GM12864 (cell line): ENCODE results near the gene TBL3.
"Not testable (repeated sequence)": the region's sequence is repeated elsewhere in the genome, so short reads cannot be mapped to it uniquely, and the experiment has no call there.

Experiments
- DNase-seq: peaks from one replicate; pipeline ENCODE4 v3.0.0-alpha.2; 2011; ENCODE audit warnings: low read depth
- H3K4me3 ChIP-seq: 2 replicates; pipeline ENCODE4 v1.5.1; 2011; ENCODE audit warnings: mild to moderate bottlenecking, low read depth, low read length, control low read depth
- TF ChIP-seq, protein P1 (sequence below): IDR thresholded peaks from 2 replicates; pipeline ENCODE4 v1.5.1; 2011; ENCODE audit warnings: low read depth, mild to moderate bottlenecking, moderate library complexity, low read length, control low read depth, inconsistent platforms; ENCODE audit errors: missing control alignments

The TBL3 gene

DNA sequence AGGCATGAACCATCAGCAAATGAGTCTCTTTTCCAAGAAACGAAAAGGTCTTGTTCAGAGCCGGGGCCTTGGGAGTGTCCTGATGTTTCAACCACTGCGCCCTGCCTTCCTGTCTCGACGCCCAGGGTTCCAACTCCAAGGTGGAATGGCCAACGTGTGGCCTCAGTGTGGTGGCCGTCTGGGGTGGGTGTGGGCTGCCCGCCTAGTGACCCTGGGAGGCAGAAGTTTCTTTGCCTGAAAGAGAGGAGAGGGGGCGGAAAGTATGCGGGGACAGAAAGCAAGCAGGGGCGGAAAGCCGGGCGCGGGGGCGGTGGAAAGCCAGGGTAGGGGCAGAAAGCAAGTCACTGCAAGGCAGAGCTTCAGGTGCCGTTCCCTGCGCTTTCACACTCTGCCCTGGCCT lies 32.9 kb upstream of the TBL3 start:
- no peak overlapping the region for H3K4me3 ChIP-seq
- DNase-seq = no peak
- TF ChIP-seq, protein P1, sequence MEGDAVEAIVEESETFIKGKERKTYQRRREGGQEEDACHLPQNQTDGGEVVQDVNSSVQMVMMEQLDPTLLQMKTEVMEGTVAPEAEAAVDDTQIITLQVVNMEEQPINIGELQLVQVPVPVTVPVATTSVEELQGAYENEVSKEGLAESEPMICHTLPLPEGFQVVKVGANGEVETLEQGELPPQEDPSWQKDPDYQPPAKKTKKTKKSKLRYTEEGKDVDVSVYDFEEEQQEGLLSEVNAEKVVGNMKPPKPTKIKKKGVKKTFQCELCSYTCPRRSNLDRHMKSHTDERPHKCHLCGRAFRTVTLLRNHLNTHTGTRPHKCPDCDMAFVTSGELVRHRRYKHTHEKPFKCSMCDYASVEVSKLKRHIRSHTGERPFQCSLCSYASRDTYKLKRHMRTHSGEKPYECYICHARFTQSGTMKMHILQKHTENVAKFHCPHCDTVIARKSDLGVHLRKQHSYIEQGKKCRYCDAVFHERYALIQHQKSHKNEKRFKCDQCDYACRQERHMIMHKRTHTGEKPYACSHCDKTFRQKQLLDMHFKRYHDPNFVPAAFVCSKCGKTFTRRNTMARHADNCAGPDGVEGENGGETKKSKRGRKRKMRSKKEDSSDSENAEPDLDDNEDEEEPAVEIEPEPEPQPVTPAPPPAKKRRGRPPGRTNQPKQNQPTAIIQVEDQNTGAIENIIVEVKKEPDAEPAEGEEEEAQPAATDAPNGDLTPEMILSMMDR = no peak

DNA sequence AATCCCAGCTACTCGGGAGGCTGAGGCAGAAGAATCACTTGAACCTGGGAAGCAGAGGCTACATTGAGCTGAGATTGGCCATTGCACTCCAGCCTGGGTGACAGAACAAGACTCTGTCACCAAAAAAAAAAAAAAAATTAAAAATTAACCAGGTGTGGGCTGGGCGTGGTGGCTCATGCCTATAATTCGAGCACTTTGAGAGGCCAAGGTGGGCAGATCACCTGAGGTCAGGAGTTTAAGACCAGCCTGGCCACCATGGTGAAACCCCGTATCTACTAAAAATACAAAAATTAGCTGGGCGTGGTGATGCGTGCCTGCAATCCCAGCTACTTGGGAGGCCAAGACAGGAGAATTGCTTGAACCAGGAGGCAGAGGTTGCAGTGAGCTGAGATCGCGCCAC lies 32.0 kb upstream of the TBL3 start:
- not testable (repeated sequence) for DNase-seq, H3K4me3 ChIP-seq

DNA sequence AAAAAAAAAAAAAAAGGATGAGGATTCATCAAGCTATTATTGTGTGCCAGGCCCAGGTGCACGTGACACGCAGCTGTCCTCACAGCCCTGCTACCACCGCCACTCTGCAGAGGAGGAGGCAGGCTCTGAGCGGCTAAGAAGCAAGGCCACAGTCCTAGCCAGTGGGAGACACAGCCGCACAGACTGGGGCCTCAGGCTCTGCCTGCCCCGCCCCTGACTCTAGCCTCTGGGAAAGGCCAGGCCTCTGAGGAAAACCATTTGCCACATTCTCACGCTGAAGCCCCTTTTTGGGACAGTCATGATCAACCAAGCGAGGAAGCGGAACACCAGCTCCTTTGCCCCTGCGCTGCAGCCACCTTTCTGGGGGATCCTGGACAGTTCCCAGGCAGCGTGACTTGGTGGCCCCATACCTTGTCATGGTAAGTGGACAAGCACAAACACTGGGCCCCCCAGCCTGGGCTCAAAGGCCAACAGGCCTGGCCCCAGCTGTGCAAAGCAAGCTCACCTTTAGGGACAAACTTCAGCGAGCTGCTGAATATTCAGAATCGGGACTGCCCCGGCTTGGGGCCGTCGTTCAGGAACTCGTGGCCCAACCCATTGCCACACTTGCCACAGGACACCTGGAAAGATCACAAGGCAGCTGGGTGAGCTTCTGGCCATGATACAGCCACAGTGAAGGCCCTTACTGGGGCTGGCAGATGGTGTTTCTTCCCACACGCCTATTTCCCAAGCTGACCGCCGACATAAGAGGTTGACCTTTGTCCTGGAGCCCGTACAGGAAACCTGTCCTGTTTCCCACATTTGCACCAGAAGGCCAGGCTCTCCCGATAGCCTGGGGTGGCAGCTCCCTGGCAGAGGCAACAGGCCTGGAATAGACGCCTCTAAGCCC lies 31.3 kb upstream of the TBL3 start:
- no peak for DNase-seq
- TF ChIP-seq, protein P1 = no peak
- no peak overlapping the region for H3K4me3 ChIP-seq

DNA sequence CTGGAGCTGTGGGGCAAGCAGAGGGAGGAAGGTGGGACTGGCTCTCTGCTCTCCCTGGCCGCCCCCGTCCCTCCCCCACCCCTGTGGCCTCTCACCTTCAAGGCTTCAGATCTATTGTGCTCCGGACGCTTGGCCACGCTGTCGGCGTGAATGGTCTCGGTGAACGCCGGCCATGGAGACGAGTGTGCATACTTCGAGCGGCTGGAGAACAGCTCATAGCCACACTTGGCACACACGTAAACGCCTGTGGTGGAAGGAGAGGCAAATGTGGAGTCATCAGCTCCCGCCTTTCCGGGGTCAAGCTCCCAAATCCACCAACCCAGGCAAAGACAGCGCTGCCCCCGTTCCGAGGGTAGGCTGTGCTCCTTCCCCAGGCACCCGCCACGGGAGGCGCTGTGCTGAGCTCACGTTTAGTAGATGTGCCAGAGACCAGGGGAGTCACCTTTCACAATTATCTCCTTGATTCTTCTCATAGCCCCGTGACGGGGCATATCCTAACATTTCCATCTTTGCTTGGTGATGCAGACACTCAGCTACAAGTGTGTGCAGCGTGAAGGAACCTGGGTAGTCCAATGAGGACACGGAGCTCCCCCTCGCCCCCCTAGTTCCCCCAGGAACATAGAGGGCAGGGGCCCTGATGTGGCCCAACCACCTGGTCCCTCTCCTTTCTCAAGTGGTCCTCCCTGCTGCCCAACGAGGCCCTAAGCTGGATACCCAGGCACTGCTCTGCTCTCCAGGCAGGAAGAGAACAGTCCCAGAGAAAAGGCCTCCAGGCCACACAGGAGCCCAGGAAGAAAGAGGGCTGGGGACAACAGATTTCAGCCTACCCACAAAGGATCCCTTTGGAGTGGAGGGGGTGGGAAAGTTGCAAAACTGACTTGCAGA lies 30.4 kb upstream of the TBL3 start:
- TF ChIP-seq, protein P1 = no peak
- H3K4me3 ChIP-seq = peak overlapping the region; percentile 95
- DNase-seq = no peak

DNA sequence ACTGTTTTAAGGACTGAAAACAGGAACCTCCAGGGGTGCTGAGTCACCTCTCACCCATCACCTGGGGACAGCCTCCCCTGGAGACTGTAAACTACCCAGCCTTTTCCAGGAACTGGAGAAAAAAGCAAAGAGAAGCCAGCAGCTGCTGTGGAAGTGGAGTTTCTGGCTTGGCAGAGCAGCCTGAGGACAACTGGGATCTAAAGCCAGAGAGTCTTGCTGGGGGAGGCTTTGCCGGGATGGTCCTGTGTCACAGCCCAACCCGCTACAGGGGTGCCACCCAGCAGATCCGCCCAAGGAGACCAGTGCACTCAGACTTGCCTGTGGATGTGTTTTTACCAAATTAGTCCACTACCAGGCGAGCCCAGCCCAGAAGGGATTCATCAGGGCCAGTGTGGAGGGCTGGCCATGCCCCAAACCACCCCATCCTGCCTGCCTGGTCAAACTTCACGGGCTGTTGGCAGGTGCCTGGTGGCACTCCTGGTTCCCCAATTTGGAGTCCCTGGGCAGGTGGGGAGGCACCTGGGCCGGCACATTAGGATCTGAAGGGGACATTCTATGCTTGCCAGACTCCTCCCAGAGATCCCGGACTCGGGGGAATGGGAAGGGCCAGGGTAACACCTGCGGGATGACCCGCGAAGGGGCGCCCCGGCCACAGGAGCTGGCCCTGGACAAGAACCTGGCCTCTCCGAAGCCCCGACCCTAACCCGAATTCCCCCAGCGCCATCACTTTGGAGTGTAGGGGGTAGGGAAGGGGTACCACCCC lies 29.6 kb upstream of the TBL3 start:
- DNase-seq = no peak
- TF ChIP-seq, protein P1 = no peak
- H3K4me3 ChIP-seq = peak overlapping the region; percentile 95

DNA sequence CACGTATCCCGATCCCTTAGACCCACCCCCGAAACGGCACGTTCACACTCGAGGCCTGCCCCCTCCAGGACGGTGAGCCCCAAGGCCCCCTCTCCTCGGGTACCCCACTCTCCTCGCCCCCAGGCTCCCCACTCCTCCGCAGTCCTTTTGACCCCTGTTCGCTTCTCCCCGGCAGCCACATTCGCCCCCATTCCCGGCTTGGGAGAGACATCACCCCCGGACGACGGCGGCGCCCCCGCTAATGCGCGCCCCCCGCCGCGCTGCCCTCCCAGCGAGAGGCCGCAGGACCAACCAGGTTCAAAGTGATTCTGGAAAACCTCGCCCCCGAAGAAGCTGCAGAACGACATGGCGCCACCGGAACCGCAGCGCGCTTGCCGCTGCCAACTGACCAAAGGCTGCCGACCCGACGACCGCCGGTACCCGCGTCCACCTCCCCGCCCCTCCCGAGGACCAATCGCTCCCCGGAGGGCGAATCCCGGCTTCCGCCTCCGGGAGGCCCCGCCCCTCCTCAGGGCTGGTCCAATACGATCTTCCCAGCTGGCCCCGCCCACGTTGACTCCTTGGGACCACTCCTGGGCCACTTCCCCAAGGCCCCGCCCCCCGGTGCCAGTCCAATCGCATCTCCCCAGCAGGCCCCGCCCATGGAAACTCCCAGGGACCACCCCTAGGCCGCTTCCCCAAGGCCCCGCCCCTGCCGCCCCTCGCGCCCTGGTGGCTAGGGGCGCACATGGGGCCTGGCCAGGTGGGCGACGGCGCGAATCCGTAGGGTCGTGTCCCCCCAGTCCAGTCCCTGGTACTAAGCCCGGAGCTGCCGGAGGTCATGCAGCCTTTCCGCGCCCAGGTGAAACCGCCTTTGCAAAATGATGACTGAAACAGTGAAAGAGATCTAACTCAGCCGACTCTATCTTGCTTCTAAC lies 28.8 kb upstream of the TBL3 start, which contains the start of gene MSRB1:
MSRB1 (minus strand) TSS at position 390 of the 917 bp plus-strand sequence; CDS start at position 347, 43 bp downstream.
- peak within 1 kb of the TSS; percentile 95 for H3K4me3 ChIP-seq
- TF ChIP-seq, protein P1 = no peak
- DNase-seq = peak; percentile 92
